Stomach smooth muscle (tissue), 2 donors: ENCODE measurements around the gene BMPR1A.
"Not testable (repeated sequence)": the region's sequence is repeated elsewhere in the genome, so short reads cannot be mapped to it uniquely, and the experiment has no call there.

Source experiments
- H3K27ac ChIP-seq: one replicate; pipeline ENCODE4 v1.7.0; 2013; ENCODE audit warnings: mild to moderate bottlenecking, low read length, inconsistent platforms
- H3K27me3 ChIP-seq, 2 donors: one replicate each; pipeline ENCODE4 v1.7.0; 2013; ENCODE audit warnings: low read length in 2 of 2; ENCODE audit not compliant: insufficient read depth in 2 of 2, control insufficient read depth in 1 of 2
- H3K36me3 ChIP-seq, 2 donors: one replicate each; pipeline ENCODE4 v1.7.0; 2013; ENCODE audit warnings: low read length in 2 of 2; ENCODE audit not compliant: control insufficient read depth in 2 of 2, insufficient read depth in 2 of 2
- H3K4me1 ChIP-seq: one replicate; pipeline ENCODE4 v1.7.0; 2013; ENCODE audit warnings: low read length; ENCODE audit not compliant: control insufficient read depth, insufficient read depth
- H3K4me3 ChIP-seq, 2 donors: one replicate each; pipeline ENCODE4 v1.7.0; 2013; ENCODE audit warnings: low read length in 2 of 2
- H3K9ac ChIP-seq, 2 donors: one replicate each; pipeline ENCODE4 v1.7.0; 2013; ENCODE audit warnings: low read length in 2 of 2, mild to moderate bottlenecking in 1 of 2
- H3K9me3 ChIP-seq, 2 donors: one replicate each; pipeline ENCODE4 v1.7.0; 2013; ENCODE audit warnings: low read length in 2 of 2; ENCODE audit not compliant: control insufficient read depth in 2 of 2
- donor health status: healthy.
- donor health status: Pancreatic carcinoma.

The BMPR1A gene

GRCh38 chr10:86861351-86861750 is 104.9 kb downstream of the BMPR1A start:
- Histone ChIP-seq H3K9me3 (peaks cover 0 to 2% of the 10 kb centered on the region in 2 donors), H3K4me1 (peaks cover 15% of the 10 kb centered on the region), H3K36me3 (peaks cover 0 to 7% of the 10 kb centered on the region in 2 donors), H3K27me3 (no peaks in the 10 kb centered on the region), H3K9ac (no peak overlapping the region), H3K4me3 (no peak overlapping the region), H3K27ac (no peak overlapping the region)

DNA sequence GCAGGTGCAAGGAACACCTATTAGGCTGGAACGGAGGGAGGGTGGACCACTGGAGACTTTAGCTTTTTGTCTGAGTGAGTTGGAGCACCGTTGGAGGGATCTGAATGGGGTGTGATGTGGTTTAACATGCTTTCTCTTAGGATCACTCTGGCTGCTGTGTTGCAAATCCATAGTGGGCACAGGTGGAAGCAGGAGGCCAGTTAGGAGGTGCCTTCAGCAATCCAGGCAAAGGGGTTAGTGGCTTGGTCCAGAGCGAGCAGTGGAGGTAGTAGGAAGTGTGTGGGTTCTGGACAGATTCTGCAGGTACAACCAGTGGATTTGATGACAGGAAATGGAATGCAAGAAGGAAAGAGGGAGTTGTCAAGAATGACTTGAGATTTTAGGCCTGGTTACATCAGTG is 106.0 kb downstream of the BMPR1A start:
- H3K9me3 ChIP-seq: peaks cover 0 to under 1% of the 10 kb centered on the region in 2 donors
- peaks cover 0 to 1% of the 10 kb centered on the region in 2 donors for H3K36me3 ChIP-seq
- H3K4me3 ChIP-seq: no peak overlapping the region
- H3K4me1 ChIP-seq: peaks cover 15% of the 10 kb centered on the region
- no peak overlapping the region for H3K9ac ChIP-seq
- H3K27me3 ChIP-seq: no peaks in the 10 kb centered on the region
- H3K27ac ChIP-seq: peak overlapping the region; percentile 11

DNA sequence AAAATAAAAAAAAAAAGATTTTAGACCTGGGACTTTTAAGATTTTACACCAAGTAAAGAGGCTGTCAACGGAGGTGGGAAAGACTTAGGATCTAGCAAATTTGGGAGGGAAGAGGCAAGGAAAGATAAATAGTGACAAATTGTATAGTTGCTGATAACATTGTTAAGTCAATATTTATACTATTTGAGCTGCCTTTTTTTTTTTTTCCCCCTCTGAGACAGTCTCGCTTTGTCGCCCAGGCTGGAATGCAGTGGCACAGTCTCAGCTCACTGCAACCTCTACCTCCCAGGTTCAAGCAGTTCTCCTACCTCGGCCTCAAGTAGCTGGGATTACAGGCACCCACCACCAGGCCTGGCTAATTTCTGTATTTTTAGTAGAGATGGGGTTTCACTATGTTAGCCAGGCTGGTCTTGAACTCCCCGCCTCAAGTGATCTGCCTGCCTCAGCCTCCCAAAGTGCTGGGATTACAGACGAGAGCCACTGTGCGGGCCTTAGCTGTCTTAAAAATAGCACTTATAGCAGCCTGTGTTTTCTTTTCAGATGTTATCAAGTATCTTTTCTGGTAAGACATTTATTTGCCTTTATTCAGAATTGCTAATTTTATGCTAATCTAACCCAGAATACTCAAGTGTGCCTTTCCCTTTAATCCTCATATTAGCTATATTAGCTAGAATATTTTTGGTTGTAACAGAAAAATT is 106.5 kb downstream of the BMPR1A start:
- H3K9me3 ChIP-seq: no peaks in the 10 kb centered on the region
- H3K4me3 ChIP-seq: no peak overlapping the region
- no peaks in the 10 kb centered on the region for H3K27me3 ChIP-seq
- no peaks in the 10 kb centered on the region for H3K36me3 ChIP-seq
- no peak overlapping the region for H3K9ac ChIP-seq
- H3K27ac ChIP-seq: no peak overlapping the region
- peaks cover 15% of the 10 kb centered on the region for H3K4me1 ChIP-seq

- H3K4me3 ChIP-seq: no peak overlapping the region
- H3K27me3 ChIP-seq: no peaks in the 10 kb centered on the region
- no peak overlapping the region for H3K27ac ChIP-seq
- H3K36me3 ChIP-seq: no peaks in the 10 kb centered on the region
- H3K9me3 ChIP-seq: no peaks in the 10 kb centered on the region
- H3K4me1 ChIP-seq: peaks cover 19% of the 10 kb centered on the region
- H3K9ac ChIP-seq: no peak overlapping the region
These were observed 107.0 kb downstream of the BMPR1A start for GRCh38 chr10:86863484-86863842.

DNA sequence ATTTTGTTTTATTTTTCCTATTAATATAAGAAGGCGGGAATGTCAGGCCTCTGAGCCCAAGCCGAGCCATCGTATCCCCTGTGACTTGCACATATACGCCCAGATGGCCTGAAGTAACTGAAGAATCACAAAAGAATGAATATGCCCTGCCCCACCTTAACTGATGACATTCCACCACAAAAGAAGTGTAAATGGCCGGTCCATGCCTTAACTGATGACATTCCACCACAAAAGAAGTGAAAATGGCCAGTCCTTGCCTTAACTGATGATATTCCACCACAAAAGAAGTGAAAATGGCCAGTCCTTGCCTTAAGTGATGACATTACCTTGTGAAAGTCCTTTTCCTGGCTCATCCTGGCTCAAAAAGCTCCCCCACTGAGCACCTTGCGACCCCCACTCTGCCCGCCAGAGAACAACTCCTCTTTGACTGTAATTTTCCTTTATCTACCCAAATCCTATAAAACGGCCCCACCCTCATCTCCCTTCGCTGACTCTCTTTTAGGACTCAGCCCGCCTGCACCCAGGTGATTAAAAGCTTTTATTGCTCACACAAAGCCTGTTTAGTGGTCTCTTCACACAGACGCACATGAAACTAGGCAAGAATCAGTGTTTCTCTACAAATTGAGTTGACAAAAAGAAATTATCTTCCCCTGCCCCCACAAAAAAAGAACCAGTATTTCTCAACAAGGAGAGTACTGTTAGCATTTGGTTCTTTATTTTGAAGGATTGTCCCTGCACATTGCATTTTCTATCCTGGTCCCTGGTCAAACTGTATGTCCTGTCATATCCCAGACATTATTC is 108.8 kb downstream of the BMPR1A start:
- not testable (repeated sequence) for H3K36me3 ChIP-seq, H3K27me3 ChIP-seq, H3K9me3 ChIP-seq
- Histone ChIP-seq H3K9ac (peak overlapping the region in 1 of 2 donors; percentile 58), H3K27ac (peak overlapping the region; percentile 41), H3K4me3 (peak overlapping the region in 1 of 2 donors; percentile 40), H3K4me1 (peaks cover 19% of the 10 kb centered on the region)

DNA sequence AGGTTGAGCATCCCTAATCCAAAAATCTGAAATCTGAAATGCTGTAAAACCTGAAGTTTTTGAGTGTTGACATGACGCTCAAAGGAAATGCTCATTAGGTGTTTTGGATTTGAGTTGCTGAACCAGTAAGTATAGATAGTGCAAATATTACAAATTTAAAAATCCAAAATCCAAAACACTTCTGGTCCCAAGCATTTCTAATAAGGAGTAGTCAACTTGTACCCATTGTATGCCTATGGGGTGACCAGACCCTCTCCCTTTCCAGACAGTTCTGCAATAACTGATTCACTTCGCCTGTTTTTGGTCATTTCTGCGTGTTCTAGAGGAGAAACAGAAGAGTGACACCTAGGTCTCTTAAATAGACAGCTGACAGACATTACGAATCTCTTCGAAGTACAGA is 110.7 kb downstream of the BMPR1A start:
- Histone ChIP-seq H3K9me3 (no peaks in the 10 kb centered on the region), H3K27ac (no peak overlapping the region), H3K27me3 (no peaks in the 10 kb centered on the region), H3K4me3 (no peak overlapping the region), H3K36me3 (peaks cover 0 to 2% of the 10 kb centered on the region in 2 donors), H3K9ac (no peak overlapping the region), H3K4me1 (peaks cover 19% of the 10 kb centered on the region)

DNA sequence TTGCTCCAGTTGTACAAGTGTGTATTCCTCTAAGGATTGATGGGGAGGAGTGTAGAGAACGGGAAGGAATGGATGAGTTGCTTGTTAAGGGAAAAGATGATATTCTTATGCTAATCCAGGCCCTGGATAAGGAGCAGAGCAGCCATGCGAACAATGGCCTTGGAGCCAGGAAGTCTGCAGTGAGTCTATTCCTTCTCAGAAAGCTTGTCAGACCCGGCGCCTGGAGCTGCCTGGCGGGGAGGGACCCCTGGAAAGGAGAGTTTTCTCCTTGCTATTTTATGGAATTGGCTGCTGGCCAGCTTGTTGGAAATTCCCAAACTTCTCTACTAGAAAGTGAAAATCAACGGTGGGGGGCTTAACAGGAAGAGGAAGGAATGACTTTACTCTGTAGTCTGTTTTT is 111.9 kb downstream of the BMPR1A start:
- Histone ChIP-seq H3K9ac (peak overlapping the region in 1 of 2 donors; percentile 15), H3K27me3 (no peaks in the 10 kb centered on the region), H3K9me3 (no peaks in the 10 kb centered on the region), H3K4me3 (no peak overlapping the region), H3K36me3 (peaks cover 0 to 2% of the 10 kb centered on the region in 2 donors), H3K4me1 (peaks cover 18% of the 10 kb centered on the region), H3K27ac (no peak overlapping the region)

GRCh38 chr10:86870679-86871078 is 114.3 kb downstream of the BMPR1A start:
- H3K9me3 ChIP-seq: no peaks in the 10 kb centered on the region
- no peak overlapping the region for H3K4me3 ChIP-seq
- H3K27me3 ChIP-seq: no peaks in the 10 kb centered on the region
- H3K4me1 ChIP-seq: peaks cover 12% of the 10 kb centered on the region
- H3K36me3 ChIP-seq: peaks cover 0 to 2% of the 10 kb centered on the region in 2 donors
- H3K27ac ChIP-seq: no peak overlapping the region
- no peak overlapping the region for H3K9ac ChIP-seq

DNA sequence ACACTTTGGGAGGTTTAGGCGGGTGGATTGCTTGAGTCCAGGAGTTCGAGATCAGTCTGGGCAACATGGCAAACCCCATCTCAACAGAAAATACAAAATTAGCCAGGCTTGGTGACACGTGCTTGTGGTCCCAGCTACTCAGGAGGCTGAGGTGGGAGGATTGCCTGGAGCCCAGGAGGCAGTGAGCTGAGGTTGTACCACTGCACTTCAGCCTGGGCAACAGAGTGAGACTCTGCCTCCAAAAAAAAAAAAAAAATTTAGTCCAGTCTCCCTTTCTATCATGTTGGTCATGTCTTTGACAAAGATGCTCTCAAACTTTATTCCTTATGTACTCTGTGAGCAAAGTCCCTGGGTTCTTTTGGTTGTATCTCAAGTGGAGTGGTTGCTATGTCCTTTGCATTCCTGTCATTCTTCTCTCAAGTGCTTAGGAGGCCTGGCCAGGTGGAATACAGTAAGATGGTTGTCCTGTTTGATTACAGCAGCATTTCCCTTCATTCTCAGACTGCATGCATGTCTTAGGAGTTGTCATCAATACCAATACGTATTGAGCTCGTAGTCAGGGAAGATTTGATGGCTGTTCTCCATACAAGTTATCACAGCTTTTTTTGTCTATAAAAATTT is 115.3 kb downstream of the BMPR1A start:
- Histone ChIP-seq H3K4me3 (no peak overlapping the region), H3K27me3 (no peaks in the 10 kb centered on the region), H3K4me1 (peaks cover 7% of the 10 kb centered on the region), H3K27ac (no peak overlapping the region), H3K9ac (no peak overlapping the region), H3K36me3 (peaks cover 2 to 4% of the 10 kb centered on the region in 2 donors), H3K9me3 (no peaks in the 10 kb centered on the region)

- no peaks in the 10 kb centered on the region for H3K27me3 ChIP-seq
- H3K4me3 ChIP-seq: peak overlapping the region in 1 of 2 donors; percentile 24
- no peaks in the 10 kb centered on the region for H3K9me3 ChIP-seq
- peaks cover 7% of the 10 kb centered on the region for H3K4me1 ChIP-seq
- peaks cover 2 to 6% of the 10 kb centered on the region in 2 donors for H3K36me3 ChIP-seq
- H3K27ac ChIP-seq: no peak overlapping the region
- no peak overlapping the region for H3K9ac ChIP-seq
These were observed 116.3 kb downstream of the BMPR1A start for GRCh38 chr10:86872757-86873156.
